ENCODE measurements around the gene WDFY3.

The WDFY3 gene

DNA sequence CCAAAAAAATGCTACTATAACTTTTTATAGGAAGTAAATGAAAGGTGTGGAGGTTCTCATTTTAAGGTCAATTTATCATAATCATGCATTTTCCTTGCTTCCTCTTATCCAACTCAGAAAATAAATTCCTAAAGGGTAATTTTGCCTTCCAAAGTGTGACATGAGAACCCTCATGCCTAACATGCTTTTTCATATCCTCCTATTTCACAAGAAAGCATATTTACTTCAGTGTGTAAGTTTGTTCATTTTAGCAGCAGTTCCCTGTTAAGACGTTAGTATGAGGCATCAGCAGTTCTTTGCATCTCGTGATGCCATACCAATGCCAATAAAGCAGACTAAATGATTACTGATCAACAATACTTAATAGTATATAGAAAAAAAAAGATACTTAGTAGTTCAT, 18.4 kb downstream of the WDFY3 start:
- no peak for DNase-seq (ENCODE audit: low read depth)

DNA sequence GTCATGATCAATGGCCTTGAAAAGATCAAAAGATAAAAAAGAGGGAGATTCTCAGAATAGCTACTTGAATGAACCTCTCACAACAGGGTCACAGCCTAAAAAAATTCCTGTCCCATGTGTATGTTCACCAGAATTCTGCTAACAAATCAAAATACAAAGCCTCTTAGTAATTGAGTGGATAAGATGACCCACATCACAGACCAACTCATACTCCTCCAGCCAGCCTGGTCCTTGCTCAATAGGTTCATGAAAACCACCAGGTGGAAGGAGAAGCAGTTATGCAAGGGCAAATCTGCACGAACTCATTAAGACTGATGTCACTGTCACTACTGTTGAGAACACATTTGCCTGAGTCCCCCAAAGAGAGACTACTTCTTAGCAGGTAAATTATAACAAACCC, 21.5 kb downstream of the WDFY3 start:
- DNase-seq (ENCODE audit: low read depth): no peak

DNA sequence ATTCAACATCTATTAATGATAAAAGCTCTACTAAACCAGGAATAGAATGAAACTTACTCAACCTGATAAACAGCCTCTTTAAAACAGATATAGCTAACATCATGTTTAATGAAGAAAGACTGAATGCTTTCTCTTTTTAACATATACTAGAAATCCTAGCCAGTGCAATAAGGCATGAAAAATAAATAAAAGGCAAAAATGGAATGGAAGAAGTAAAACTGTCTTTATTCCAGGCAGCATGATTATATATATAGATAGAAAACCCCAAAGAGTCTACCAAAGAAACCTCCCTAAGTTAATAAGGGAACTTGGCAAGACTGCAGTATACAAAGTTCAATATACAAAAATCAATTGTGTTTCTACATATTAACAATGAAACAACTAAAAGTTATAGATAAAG, 25.5 kb downstream of the WDFY3 start:
- DNase-seq (ENCODE audit: low read depth): no peak

DNA sequence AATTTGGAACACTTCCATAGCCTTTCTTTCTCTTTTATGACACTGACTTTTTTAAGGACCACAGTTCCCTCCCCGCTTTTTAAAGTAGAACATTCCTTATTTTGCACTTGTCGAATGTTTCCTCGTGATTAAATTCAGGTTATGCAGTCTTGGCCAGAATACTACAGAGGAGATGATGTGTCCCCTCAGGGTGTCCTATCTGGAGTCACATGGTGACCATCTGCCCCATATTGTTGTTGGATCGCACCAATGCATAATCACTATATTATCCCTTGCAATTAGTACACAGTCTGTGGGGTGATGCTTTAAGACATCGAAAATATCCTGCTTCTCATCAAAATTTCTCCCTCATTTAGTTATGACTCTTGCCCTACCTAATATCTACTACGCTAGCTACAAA, 27.4 kb downstream of the WDFY3 start:
- no peak for DNase-seq (ENCODE audit: low read depth)

DNA sequence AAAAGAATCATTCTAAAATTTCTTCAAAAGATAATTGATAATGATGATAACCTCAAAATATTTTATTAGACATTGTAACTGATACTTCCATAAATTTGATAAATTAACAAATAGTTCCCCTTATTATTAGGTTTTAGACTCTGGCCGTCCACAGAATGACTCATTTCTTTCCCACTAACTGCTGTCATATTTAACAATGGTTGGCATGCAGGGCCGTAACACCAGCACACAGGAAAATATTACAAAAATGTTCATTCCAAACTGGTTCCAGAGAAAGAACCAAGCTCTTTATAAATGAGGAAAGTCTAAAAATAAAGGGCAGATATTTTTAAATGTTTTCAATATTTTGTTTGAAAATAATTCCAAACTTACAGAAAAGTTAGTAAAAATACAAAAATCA, 28.2 kb downstream of the WDFY3 start:
- DNase-seq (ENCODE audit: low read depth): peak; percentile 26

DNA sequence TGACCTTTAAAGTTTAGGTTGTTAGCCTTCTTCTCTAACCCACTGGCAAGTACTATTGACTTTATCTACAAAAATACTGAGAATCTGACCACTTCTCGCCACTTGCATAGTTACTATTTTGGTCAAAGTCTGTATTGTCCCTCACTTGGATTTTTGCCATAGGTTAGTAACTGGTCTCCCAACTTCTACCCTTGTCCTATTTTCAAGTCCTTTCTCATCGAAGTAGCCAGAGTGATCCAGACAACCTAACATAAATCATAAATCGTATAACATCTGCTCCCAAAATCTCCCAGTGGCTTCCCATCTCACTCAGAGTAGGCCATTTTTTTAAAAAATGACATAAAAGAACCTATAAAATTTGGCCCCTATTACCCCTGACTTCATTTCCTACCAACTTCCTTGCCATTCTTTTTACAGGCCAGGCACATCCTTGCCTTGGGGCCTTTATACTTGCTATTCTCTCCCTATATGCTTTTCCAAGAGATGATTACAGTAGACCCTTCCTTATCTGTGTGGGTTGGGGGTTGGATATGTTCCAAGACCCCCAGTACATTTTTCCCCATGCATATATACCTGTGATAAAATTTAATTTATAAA, 29.0 kb downstream of the WDFY3 start:
- DNase-seq (ENCODE audit: low read depth): no peak

DNA sequence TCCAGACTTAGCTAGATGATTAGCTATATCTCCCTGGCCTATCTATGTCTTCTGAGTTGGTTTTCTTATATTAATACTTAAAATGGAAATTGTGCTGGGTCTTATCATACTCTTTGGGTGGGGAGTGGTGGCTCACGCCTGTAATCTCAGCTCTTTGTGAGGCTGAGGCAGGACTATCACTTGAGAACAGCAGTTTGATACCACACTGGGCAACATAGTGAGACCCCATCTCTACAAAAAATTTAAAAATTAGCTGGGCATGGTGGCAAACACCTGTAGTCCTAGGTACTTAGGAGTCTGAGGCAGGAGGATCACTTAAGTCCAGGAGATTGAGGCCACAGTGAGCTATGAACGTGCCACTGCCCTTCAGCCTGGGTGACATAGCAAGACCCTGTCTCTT, 30.4 kb downstream of the WDFY3 start:
- no peak for DNase-seq (ENCODE audit: low read depth)

DNA sequence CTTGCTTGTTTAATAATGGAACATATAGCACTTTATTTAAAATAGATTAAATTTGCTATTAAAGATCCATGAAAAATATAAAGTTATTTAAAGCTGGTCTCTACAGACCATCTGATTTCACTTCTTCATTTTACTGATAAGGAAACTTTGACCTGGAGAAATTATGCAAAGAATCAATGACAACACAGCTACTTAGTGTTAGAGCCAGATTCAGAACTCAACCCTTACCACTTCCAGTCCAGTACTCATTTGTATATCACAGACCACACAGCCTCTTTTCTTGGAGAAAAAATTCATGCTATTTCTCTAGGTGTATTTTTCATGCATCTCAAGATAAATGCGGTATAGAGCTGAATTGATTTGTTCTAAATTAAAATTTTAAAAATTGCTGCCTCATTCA, 34.0 kb downstream of the WDFY3 start:
- DNase-seq (ENCODE audit: low read depth): no peak

DNA sequence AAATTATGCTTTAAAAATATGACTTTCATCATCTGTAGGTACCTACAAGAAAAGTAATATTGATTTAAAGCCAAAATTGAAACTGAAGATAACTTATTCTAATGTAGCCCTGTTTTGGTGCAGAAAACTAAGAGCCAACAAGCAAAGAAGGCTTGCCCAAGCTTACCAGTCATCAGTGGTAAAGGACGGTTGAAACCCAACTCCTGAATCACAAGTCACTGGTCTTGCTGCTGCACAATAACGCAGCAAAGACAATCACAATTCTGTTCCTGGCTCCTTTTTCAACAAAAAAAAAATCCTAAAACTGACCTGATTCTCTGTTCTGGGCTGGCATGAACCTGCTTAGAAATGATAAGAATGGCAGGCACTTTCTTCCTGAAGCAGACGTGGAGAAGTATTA, 34.5 kb downstream of the WDFY3 start:
- DNase-seq (ENCODE audit: low read depth): no peak

DNA sequence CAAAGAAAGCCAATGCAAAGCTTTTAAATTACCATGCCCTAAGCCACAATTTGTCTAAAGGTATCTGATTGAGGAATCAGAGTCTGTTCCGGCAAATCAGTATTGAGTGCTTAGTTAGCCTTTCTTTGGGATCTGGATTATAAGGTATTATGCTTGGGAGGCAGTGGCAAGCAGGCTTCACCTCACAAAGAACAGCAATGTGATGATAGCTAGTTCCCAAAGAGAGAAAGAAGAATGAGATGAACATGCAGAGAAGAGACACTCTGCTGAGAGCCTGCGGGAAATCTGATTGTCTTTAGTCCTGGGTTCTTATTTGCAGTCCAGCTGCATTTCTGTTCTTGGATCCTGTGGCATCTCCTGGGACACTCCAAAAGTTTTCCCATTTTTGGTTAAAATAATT, 35.2 kb downstream of the WDFY3 start:
- no peak for DNase-seq (ENCODE audit: low read depth)

DNA sequence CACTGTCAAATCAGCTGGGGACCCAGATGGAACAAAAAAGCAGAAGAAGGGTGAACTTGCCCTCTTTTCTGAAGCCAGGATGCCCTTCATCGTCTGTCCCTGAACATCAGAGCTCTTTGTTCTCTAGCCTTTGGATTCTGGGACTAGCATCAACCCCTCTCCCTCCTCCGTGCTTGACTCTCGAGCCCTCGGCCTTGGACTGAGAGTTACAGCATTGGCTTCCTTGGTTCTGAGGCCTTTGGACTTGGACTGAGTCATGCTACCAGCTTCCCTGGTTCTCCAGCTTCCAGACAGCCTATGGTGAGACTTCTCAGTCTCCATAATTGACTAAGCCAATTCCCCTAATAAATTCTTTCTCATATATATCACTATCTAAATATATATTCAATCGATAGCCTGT, 38.4 kb downstream of the WDFY3 start:
- no peak for DNase-seq (ENCODE audit: low read depth)

DNA sequence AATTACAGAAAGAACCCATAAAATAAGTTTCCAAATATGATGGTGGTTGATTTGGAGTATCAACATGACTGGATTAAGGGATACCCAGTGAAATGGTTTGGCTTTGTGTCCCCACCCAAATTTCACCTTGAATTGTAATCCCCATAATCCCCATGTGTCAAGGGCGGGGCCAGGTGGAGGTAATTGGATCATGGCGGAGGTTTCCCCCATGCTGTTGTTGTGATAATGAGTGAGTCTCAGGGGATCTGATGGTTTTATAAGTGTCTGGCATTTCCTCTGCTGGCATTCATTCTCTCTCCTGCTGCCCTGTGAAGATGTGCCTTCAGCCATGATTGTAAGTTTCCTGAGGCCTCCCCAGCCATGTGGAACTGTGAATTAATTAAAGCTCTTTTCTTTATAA, 39.1 kb downstream of the WDFY3 start:
- DNase-seq (ENCODE audit: low read depth): no peak

DNA sequence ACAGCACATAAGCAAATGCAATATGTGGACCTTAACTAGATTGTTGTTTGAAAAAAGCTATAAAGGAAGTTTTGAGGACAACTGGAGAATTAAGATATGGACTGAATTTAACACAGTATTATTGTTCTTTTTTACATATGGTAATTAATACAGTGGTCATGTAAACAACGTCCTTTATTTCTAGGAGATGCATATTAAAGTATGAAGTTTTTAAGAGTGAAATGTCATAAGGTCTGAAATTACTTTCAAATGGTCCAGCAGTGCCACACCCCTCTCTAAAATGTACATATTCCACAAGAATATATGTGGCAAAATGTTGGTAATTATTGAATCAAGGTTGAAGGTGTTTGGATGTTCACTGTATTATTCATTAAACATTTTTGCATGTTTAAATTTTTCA, 40.9 kb downstream of the WDFY3 start:
- no peak for DNase-seq (ENCODE audit: low read depth)

DNA sequence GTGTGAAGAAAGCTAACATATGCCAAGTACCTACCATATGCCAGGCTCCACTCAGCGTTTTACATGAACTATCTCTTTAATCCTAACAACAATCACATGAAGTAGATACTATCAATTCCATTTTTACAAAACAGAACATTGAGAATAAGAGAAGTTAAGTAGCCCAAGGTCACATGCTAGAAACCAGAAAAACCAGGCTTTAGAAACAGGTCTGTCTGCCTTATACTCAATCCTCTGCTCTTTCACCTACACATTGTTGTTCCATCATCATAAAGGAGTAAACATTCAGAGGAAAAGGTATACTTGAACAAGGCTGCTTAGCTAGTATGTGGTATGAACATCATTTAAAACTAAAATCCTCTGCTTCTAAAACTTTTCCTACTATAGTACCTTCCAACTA, 42.1 kb downstream of the WDFY3 start:
- no peak for DNase-seq (ENCODE audit: low read depth)

DNA sequence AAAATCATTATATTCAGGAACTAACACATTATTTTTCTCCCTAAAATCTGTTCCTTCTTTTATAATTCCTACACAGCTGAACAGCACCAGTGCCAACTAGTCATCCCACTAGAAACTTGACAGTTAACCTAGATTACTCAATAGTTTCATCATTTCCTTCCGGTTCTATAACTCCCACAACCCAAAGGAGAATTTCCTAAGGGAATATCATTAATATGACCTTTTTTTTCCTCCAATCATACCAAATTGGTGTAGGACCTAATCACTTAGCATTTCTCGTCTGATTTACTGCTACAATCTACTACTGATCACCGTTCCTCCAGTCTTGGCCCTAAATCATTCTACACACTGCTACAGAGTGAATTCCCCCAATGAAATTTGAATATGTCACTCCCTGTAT, 45.9 kb downstream of the WDFY3 start:
- DNase-seq (ENCODE audit: low read depth): peak; percentile 63

DNA sequence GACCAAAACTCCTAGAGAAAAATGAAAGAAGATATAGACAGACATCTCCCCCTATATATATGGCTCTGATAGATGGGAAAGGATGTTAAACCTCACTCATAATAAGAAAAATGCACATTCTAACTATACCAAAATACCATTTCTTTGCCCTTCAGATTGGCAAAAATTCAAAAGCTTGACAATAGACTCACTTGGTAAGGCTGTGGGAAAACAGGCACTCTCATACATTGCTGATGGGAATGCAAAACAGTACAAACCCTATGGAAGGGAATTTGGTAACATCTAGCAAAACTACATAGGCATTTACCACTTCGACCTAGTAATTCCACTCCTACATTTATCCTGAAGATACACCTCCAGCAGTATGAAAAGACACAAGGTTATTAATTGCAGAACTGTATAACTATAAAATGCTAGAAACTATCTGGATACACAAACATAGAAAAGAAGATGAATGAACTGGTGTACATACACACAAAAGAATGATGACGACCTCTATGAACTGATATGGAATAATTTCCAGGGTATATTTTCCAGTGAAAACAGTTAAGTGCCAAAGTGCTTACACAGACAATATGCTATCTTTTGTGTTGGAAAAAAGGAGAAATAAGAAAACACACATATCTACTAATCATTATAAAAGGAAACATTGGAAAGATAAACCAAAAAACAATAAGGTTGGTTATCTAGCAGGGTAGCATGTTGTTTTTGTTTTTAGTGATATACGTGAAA, 48.5 kb downstream of the WDFY3 start:
- no peak for DNase-seq (ENCODE audit: low read depth)

DNA sequence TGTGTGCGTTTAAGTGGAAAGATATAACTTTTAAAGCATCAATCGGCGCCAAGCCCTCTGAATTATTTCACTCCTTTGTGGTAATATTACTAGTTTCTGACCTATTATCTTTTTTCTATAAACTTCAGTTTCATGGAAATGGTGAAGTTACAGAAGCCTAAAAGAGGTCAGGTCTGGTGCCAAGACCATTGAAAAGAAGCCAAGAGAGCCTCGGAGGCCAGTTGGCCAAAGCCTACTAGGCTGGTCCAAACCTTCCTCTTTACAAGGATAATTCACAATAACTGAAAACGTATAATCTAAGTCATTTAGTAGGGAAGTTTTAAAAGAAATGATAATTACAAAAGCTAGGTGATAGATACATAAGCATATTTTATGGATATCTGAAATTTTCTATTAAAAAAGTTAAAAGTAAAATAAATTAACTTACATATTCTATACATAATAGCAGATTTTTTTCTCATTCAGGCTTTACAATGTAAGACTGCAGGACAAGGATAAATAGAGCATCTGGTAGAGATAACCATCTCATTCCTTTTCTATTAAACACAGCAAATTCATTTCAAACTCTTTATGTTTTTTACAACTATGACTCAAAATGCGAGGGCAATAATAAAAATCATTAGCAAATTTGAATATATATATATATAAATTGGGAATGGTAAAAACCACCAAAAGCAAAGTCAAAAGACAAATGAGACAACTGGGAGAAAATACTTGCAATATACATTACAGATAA, 49.2 kb downstream of the WDFY3 start:
- DNase-seq (ENCODE audit: low read depth): no peak

DNA sequence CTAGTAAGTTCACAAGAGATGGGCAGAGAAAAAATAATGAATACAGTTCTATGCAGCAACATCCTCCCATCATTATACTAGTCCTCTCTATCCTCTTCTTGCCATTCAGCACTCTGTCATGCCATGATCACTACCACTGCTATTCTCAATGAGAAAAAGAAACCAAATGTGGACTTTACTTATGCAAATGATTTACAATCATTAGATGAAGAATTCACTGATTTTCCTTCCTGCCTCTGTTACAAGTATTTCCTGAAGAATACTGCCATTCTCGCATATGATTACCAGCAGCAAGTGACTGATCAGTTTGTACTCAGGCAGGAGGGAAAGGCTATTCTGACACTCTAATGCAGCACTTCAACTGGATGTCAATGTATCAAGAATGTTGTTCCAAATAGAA, 50.3 kb downstream of the WDFY3 start:
- no peak for DNase-seq (ENCODE audit: low read depth)

DNA sequence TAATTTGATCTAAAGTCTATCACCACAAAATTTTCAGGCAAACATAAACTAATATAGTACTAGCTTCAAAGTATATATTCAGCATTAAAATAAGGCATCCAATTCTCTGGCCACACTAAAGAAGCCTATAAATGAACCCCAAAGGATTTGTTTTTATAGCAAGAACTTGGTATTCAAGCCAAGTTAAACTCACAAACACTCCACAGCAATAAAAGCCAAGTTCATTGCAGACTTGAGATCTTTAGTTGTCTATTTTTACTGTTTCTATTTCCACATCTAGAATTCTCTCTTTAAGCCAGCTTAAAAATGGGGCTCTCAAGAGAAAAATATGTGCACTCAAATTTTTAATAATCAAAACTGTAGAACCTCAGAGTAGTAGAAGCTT, 51.1 kb downstream of the WDFY3 start:
- peak; percentile 10 for DNase-seq (ENCODE audit: low read depth)

DNA sequence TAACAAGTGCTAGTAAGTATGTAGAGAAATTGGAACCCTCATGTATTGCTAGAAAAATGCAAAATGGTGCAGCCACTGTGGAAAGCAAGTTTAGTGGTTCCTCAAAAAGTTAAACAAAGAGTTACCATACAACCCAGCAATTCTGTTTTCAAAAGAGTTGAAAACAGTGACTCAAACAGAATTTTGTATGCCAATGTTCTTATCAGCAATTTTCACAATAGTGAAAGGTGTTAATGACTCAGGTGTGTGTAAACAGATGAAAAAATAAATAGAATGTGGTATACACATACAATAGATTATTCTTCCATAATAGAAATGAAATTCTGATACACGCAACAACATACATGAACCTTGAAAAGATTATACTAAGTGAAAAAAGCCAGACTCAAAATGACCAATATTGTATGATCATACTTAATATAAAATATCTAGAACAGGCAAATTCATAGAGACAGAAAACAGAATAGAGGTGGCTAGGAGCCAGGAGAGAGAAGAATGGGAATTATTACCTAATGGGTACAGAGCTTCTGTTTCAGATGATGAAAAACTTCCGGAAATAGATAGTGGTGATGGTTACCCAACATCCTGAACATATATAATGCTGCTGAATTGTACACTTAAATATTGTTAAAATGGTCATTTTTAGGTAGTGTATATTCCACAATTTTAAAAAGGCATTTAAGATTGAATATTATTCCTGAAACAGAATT, 51.6 kb downstream of the WDFY3 start:
- no peak for DNase-seq (ENCODE audit: low read depth)

DNA sequence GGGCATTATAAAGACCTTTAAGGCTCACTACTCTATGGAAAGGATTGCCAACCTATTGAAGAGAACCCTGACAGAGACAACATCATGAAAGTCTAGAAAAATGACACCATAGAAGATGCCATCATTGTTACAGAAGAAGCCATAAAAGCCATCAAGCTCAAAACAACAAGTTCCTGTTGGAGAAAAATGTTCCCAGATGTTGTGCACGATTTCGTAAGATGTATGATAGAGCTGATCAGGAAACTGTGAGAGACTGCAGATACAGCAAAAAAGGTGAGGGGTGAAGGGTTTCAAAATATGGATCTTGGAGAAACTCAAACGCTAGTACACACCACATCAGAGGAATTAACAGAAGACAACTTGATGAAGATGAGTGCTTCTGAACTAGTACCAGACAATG, 53.3 kb downstream of the WDFY3 start:
- DNase-seq (ENCODE audit: low read depth): no peak

DNA sequence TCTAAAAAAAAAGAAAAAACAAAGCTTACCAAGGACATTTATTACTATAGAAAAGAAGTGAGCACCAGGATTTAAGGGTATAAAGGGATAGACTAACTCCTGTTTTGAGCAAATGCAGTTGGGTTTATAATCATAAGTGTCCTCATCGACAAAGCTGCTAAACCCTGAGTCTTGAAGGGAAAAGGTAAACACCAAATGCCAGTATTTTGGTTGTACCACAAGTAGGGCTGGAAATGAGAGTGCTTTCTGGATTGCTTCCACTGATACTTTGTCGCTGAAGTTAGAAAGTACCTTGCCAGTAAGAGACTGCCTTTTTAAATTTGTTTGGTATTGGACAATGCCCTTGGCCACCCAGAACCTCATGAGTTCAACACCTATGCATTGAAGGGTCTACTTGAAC, 53.7 kb downstream of the WDFY3 start:
- no peak for DNase-seq (ENCODE audit: low read depth)

DNA sequence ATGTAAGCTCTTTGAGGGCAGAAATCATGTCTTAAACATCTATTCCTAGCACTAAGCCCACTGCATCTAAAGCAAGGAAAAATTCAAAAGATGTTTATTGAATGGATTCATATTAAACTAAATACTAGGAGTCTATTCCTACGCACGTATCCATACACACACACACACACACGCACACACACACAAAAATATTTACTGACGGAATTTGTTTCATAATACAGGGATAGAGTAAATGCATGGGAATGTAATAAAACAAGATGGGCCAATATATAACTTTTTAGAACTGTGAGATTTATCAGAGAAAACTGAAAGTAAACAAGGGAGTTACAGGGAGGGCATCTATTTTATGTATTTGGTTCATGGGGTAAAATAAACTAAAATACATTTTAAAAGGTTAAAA, 57.6 kb downstream of the WDFY3 start:
- no peak for DNase-seq (ENCODE audit: low read depth)

Measured in fibroblast of the conjunctiva (primary cell).